Fibroblast of lung (primary cell): ENCODE data around the gene LRRC49.

Experiments
- EZH2 ChIP-seq: IDR thresholded peaks from 2 replicates; pipeline ENCODE4 v1.5.1; 2012; ENCODE audit warnings: low read length, control low read depth, mild to moderate bottlenecking; ENCODE audit errors: missing control alignments
- TF ChIP-seq, protein P1 (sequence below), 2 donors: IDR thresholded peaks in 1 of 2; conservative IDR thresholded peaks in 1 of 2; 1 replicate in 1 of 2; 2 replicates in 1 of 2; pipeline ENCODE4 v1.5.1; 2011 to 2012; ENCODE audit warnings: low read length in 2 of 2, control low read depth in 1 of 2, inconsistent platforms in 1 of 2, low read depth in 1 of 2, mild to moderate bottlenecking in 1 of 2

DNA sequence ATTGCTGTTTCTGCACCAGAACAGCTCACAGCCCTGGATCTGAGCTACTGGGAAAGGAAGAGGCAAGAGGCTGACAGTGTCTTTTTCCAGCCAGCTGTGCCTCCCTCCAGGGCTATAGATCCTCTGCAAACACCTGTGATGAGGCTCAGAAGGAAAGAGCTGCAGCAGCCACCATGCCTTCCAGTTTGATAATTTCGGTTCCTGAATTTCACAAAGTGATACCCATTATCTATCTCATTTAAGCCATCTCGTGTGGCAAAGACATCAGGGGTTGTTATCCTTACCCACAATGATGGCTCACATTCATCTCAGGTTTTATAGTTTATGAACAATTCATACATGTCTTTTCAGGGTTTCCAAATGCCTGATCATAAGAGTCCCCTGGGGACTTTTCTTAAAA, 36.9 kb upstream of the LRRC49 start:
- no peak for TF ChIP-seq EZH2
- TF ChIP-seq, protein P1, sequence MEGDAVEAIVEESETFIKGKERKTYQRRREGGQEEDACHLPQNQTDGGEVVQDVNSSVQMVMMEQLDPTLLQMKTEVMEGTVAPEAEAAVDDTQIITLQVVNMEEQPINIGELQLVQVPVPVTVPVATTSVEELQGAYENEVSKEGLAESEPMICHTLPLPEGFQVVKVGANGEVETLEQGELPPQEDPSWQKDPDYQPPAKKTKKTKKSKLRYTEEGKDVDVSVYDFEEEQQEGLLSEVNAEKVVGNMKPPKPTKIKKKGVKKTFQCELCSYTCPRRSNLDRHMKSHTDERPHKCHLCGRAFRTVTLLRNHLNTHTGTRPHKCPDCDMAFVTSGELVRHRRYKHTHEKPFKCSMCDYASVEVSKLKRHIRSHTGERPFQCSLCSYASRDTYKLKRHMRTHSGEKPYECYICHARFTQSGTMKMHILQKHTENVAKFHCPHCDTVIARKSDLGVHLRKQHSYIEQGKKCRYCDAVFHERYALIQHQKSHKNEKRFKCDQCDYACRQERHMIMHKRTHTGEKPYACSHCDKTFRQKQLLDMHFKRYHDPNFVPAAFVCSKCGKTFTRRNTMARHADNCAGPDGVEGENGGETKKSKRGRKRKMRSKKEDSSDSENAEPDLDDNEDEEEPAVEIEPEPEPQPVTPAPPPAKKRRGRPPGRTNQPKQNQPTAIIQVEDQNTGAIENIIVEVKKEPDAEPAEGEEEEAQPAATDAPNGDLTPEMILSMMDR (conservative IDR thresholded peaks at IDR 0.05 in 1 of 2, IDR thresholded peaks at IDR 0.05 in 1 of 2; ENCODE audit: low read depth in 1 of 2, low read length in 2 of 2) = no peak
